ENCODE measurements around the gene METTL15.
"Not testable (repeated sequence)": the region's sequence is repeated elsewhere in the genome, so short reads cannot be mapped to it uniquely, and the experiment has no call there.

The METTL15 gene

GRCh38 chr11:28209906-28210305 is 101.7 kb downstream of the METTL15 start:
- DNase-seq (ENCODE audit: low spot score) = no peak

- not testable (repeated sequence) for DNase-seq (ENCODE audit: low spot score)
These were observed 113.9 kb downstream of the METTL15 start for GRCh38 chr11:28222063-28222462.

- no peak for DNase-seq (ENCODE audit: low spot score)
These were observed 115.4 kb downstream of the METTL15 start for GRCh38 chr11:28223577-28223976.

- no peak for DNase-seq (ENCODE audit: low spot score)
These were observed 115.8 kb downstream of the METTL15 start for GRCh38 chr11:28223994-28224393.

- no peak for DNase-seq (ENCODE audit: low spot score)
These were observed 119.3 kb downstream of the METTL15 start for GRCh38 chr11:28227460-28227859.

- no peak for DNase-seq (ENCODE audit: low spot score)
These were observed 120.2 kb downstream of the METTL15 start for GRCh38 chr11:28228196-28228895.

- DNase-seq (ENCODE audit: low spot score) = no peak
These were observed 123.3 kb downstream of the METTL15 start for GRCh38 chr11:28231475-28231874.

- no peak for DNase-seq (ENCODE audit: low spot score)
These were observed 124.5 kb downstream of the METTL15 start for GRCh38 chr11:28232649-28233048.

- no peak for DNase-seq (ENCODE audit: low spot score)
These were observed 133.6 kb downstream of the METTL15 start for GRCh38 chr11:28241760-28242159.

- no peak for DNase-seq (ENCODE audit: low spot score)
These were observed 134.4 kb downstream of the METTL15 start for GRCh38 chr11:28242596-28242995.

- DNase-seq (ENCODE audit: low spot score) = no peak
These were observed 134.9 kb downstream of the METTL15 start for GRCh38 chr11:28243061-28243460.

- DNase-seq (ENCODE audit: low spot score) = peak; percentile 6
These were observed 135.4 kb downstream of the METTL15 start for GRCh38 chr11:28243581-28243980.

GRCh38 chr11:28245131-28245530 is 136.9 kb downstream of the METTL15 start:
- peak; percentile 11 for DNase-seq (ENCODE audit: low spot score)

- no peak for DNase-seq (ENCODE audit: low spot score)
These were observed 142.0 kb downstream of the METTL15 start for GRCh38 chr11:28250192-28250591.

GRCh38 chr11:28251257-28251656 is 143.1 kb downstream of the METTL15 start:
- no peak for DNase-seq (ENCODE audit: low spot score)

GRCh38 chr11:28257761-28258160 is 149.6 kb downstream of the METTL15 start:
- DNase-seq (ENCODE audit: low spot score) = no peak

GRCh38 chr11:28259177-28259843 is 151.1 kb downstream of the METTL15 start:
- DNase-seq (ENCODE audit: low spot score) = no peak

GRCh38 chr11:28268925-28269324 is 160.7 kb downstream of the METTL15 start:
- no peak for DNase-seq (ENCODE audit: low spot score)

GRCh38 chr11:28269586-28269985 is 161.4 kb downstream of the METTL15 start:
- no peak for DNase-seq (ENCODE audit: low spot score)

- DNase-seq (ENCODE audit: low spot score) = not testable (repeated sequence)
These were observed 164.1 kb downstream of the METTL15 start for GRCh38 chr11:28272247-28272646.

- DNase-seq (ENCODE audit: low spot score) = no peak
These were observed 166.0 kb downstream of the METTL15 start for GRCh38 chr11:28274216-28274615.

- no peak for DNase-seq (ENCODE audit: low spot score)
These were observed 176.0 kb downstream of the METTL15 start for GRCh38 chr11:28284196-28284595.

- no peak for DNase-seq (ENCODE audit: low spot score)
These were observed 181.3 kb downstream of the METTL15 start for GRCh38 chr11:28289444-28289843.

- DNase-seq (ENCODE audit: low spot score) = not testable (repeated sequence)
These were observed 182.8 kb downstream of the METTL15 start for GRCh38 chr11:28290995-28291394.
